ENCODE measurements around the gene EPHA4. TPM values are rescaled to one million over a fixed set of nuclear protein-coding genes. Genes with fewer than 3 reads are reported as not detected.

EPHA4 gene
- polyA plus RNA-seq, 2 of the 4 experiments (the other 2 are of a cell fraction): 0.54 to 1.1 TPM

- TF ChIP-seq BHLHE40 (IDR thresholded peaks at IDR 0.05; ENCODE audit: low read depth, low read length) (no peak), ATOH8 (CRISPR knock-in tag; IDR thresholded peaks at IDR 0.05; ENCODE audit: low read depth) (no peak), KDM5A (IDR thresholded peaks at IDR 0.05) (no peak), NR3C1 (IDR thresholded peaks at IDR 0.05) (no peak), MAX (IDR thresholded peaks at IDR 0.05) (no peak), CBX8 (IDR thresholded peaks at IDR 0.05) (no peak), HES2 (IDR thresholded peaks at IDR 0.05) (no peak), EHF (CRISPR knock-in tag; IDR thresholded peaks at IDR 0.05) (no peak), CTCF (IDR thresholded peaks at IDR 0.05) (no peak), RNF2 (IDR thresholded peaks at IDR 0.05; ENCODE audit: borderline replicate concordance, low read depth) (no peak), TFCP2L1 (CRISPR knock-in tag; IDR thresholded peaks at IDR 0.05) (no peak), CHD4 (IDR thresholded peaks at IDR 0.05; ENCODE audit: borderline replicate concordance) (no peak), POLR2A (IDR thresholded peaks at IDR 0.05; ENCODE audit: low read length) (no peak), PBX3 (IDR thresholded peaks at IDR 0.05) (no peak), NPAS2 (CRISPR knock-in tag; IDR thresholded peaks at IDR 0.05; ENCODE audit: borderline replicate concordance) (no peak), RARB (CRISPR knock-in tag; IDR thresholded peaks at IDR 0.05) (no peak), BCL3 (IDR thresholded peaks at IDR 0.05) (no peak)
- 50% methylated on average over 6 of the region's 6 CpGs for WGBS (ENCODE audit: missing lambda C conversion rate)
- no peak overlapping the region for H3K4me3 ChIP-seq
- no peak for FAIRE-seq
- no peak overlapping the region for H3K4me2 ChIP-seq
- H3K4me1 ChIP-seq: no peaks in the 10 kb centered on the region
- no peak for DNase-seq (ENCODE audit: low read depth in 1 of 2, low spot score in 1 of 2)
- H3K9me3 ChIP-seq: no peaks in the 10 kb centered on the region
- H3K27ac ChIP-seq: no peak overlapping the region
- POLR2A ChIA-PET: no interaction called here
- ATAC-seq: no peak
- CTCF ChIA-PET: no interaction called here
These were observed 42.2 kb upstream of the EPHA4 start for GRCh38 chr2:221614274-221614673.

GRCh38 chr2:221612800-221613199 lies 40.7 kb upstream of the EPHA4 start:
- POLR2A ChIA-PET: no interaction called here
- DNase-seq (ENCODE audit: low read depth in 1 of 2, low spot score in 1 of 2) (no peak), FAIRE-seq (no peak), ATAC-seq (no peak)
- CTCF ChIA-PET: interaction anchor here (1.0 kb wide), 1 partner anchor 40 kb away, joined by 3 read pairs; no protein-coding TSS in a partner anchor
- H3K4me3 ChIP-seq: no peak overlapping the region
- TF ChIP-seq RARB (CRISPR knock-in tag; IDR thresholded peaks at IDR 0.05) (no peak), GATA3 (IDR thresholded peaks at IDR 0.05; ENCODE audit: borderline replicate concordance) (no peak), KDM5A (IDR thresholded peaks at IDR 0.05) (no peak), USF2 (IDR thresholded peaks at IDR 0.05) (no peak)
- no peak overlapping the region for H3K27ac ChIP-seq
- no peaks in the 10 kb centered on the region for H3K9me3 ChIP-seq
- WGBS (ENCODE audit: missing lambda C conversion rate): 54% methylated on average over 6 of the region's 6 CpGs
- H3K4me1 ChIP-seq: no peaks in the 10 kb centered on the region
- no peak overlapping the region for H3K4me2 ChIP-seq

GRCh38 chr2:221612161-221612560 lies 40.1 kb upstream of the EPHA4 start:
- H3K4me1 ChIP-seq: no peaks in the 10 kb centered on the region
- no peaks in the 10 kb centered on the region for H3K9me3 ChIP-seq
- ATAC-seq (no peak), FAIRE-seq (no peak), DNase-seq (ENCODE audit: low read depth in 1 of 2, low spot score in 1 of 2) (no peak)
- H3K4me2 ChIP-seq: no peak overlapping the region
- CTCF ChIA-PET: no interaction called here
- no peak overlapping the region for H3K27ac ChIP-seq
- no peak overlapping the region for H3K4me3 ChIP-seq
- POLR2A ChIA-PET: no interaction called here
- 78% methylated on average over 4 of the region's 4 CpGs for WGBS (ENCODE audit: missing lambda C conversion rate)
- TF ChIP-seq ZSCAN20 (CRISPR knock-in tag; IDR thresholded peaks at IDR 0.05) (no peak), BCL3 (IDR thresholded peaks at IDR 0.05) (no peak), MYC (IDR thresholded peaks at IDR 0.05; ENCODE audit: borderline replicate concordance, low read length) (no peak), HDAC2 (IDR thresholded peaks at IDR 0.05) (no peak), ZNF302 (CRISPR knock-in tag; IDR thresholded peaks at IDR 0.05) (no peak), TP53 (CRISPR knock-in tag; IDR thresholded peaks at IDR 0.05) (no peak), MAZ (IDR thresholded peaks at IDR 0.05; ENCODE audit: borderline replicate concordance, low read depth, low read length) (no peak), KDM1A (IDR thresholded peaks at IDR 0.05; ENCODE audit: low read depth) (no peak), HEYL (CRISPR knock-in tag; IDR thresholded peaks at IDR 0.05) (no peak), USF2 (IDR thresholded peaks at IDR 0.05) (no peak)
